Measurements from ENCODE around the gene EHF.
A peak's percentile ranks its signal among the peaks of the same experiment; 100 is the strongest.

The EHF gene

DNA sequence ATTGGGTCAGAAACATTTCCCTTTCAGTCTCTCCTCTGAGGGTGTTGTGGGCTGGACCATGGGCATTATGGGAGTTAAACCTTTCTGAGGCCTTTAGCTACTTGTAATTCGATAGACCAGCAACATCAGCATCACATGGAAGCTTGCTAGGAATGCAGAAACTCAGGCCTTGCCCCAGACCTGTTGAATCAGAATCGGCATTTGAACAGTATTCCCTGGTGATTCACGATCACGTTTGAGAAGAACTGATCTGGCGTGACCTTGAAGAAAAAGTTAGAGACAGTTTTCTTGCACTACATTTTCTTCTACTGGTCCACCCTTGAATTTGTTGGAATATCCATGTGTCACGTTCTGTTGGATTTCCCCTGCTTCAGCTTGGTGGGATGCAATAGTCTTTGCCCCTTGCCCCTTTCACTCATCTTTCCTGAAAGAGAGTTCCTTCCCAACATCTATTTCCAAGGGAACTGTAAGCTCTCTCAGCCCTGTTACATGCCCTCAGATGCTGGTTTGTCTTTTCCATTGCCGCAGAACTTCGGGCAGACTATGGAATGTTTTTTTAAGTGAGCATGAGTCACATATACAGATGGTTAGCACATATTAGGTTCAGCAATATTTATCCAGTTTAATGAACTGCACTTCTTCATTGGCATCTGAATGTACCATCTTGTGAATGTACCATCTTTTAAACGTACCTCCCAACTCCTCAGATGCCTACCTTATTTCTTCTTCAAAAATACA is 23.9 kb downstream of the EHF start:
- no peak for DNase-seq (ENCODE audit: low read depth)

DNA sequence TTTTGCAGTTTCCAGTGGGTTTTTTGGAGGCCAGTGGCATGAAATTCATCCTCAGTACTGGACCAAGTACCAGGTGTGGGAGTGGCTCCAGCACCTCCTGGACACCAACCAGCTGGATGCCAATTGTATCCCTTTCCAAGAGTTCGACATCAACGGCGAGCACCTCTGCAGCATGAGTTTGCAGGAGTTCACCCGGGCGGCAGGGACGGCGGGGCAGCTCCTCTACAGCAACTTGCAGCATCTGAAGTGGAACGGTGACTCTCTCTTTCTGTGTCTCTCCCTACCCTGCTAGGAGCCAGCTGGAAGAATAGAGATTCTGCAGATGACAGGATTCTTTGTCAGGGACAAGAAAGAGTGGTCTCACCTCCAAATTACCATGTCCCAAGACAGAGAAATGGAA is 25.5 kb downstream of the EHF start:
- DNase-seq (ENCODE audit: low read depth): no peak

DNA sequence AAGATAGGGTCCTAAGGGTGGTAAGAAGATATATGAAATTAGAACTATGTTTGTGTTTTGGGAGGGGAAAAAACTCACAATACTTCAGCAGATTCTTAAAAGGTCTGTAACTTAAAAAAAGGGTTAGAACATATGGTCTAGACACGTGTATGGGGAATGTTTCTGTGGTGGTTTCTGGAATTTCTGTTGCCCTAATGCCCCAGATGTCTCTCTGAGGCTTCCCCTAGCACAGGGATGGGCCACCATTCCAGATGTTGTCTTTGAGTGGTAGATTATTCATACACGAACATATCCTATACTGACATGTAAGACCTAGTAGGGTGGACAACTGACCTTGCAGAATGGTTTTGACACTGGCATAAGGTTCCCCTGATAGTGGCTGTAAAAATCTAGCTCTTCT is 26.2 kb downstream of the EHF start:
- DNase-seq (ENCODE audit: low read depth): no peak

DNA sequence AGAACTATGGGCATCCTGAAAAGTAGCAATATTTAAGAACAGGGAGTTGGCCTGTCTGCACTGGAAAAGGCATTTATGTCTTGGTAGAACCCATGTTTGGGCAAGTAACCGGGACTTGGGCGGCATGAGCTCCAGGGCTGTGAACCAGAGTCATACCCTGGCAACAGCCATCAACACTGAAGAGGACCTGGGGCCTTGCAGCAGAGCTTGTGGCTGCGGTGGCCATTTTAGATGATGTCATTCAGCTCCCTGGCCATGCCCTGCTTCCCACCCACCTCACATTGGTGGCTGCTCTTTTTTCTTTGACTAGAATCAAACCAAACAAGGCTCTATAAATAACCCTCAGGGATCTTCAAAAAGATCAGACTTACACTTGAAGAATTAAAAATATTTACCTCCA is 26.6 kb downstream of the EHF start:
- no peak for DNase-seq (ENCODE audit: low read depth)

DNA sequence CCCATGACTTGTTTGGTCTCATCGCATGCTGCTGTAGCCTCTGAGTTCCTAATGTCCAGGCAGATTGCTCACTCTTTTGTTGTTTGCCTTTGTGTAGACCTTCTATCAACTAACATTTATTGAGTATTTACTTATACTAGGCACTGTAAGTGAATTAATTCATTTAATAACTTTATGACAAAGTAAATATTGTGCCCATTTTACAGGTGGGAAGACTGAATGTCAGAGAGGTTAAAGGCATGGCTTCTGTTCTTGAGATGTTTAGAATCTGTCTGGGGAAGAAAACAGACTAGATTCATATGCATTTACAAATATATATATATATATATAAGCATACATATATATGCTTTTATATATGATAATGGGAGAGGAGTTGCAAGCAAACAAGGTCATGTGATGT is 27.1 kb downstream of the EHF start:
- DNase-seq (ENCODE audit: low read depth): no peak

DNA sequence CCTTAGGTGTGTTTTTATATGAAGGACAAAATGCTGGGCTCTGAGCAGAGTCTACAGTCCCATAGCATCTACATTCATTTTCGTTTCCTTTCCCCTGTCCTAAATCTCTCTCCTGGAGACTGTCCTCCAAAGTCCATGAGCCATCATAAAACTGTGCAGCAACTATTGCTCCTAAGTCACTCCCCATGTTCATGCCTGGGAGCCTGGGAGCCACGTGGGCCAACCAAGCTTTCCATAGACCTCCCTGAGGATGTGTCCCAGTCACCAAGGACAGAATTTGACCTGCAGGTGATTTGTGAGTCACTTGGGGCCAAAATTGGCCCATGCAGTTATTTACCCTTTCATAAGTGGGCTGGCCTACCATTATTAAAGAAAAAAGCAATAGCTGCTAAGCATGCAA is 28.7 kb downstream of the EHF start:
- no peak for DNase-seq (ENCODE audit: low read depth)

DNA sequence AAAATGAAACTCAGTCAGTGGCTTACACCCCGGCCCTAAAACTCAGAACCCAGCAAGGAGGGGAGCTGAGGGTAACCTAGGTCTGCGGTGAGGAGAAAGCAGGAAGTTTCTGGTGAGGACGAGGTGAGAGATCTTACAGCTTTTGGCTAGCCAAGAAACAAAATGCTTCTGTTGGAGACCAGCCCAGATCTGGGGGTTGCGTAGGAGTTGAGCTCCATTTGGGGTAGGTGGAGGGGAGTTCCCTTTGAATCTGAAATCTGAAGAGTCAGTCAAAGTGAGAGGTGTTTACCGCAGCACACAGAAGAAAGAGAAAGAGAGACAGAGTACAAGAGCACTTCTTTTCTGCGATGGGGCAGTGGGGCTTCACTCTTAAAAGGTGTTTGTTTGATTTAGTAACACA is 29.6 kb downstream of the EHF start:
- peak; percentile 41 for DNase-seq (ENCODE audit: low read depth)

DNA sequence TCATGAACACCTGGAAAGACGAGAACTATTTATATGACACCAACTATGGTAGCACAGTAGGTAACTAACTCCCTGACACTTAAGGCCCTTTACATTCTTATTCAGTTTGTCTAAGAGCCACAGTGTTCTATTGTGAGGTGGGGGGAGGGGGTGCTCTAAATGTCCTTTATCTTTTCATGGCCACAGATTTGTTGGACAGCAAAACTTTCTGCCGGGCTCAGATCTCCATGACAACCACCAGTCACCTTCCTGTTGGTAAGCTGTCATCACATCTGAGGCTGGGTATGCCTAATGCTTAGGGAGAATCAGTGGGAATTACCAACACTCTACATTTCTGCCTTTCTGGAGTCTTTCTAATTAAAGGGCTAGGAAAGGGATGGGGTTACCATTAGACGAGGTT is 30.7 kb downstream of the EHF start:
- no peak for DNase-seq (ENCODE audit: low read depth)

DNA sequence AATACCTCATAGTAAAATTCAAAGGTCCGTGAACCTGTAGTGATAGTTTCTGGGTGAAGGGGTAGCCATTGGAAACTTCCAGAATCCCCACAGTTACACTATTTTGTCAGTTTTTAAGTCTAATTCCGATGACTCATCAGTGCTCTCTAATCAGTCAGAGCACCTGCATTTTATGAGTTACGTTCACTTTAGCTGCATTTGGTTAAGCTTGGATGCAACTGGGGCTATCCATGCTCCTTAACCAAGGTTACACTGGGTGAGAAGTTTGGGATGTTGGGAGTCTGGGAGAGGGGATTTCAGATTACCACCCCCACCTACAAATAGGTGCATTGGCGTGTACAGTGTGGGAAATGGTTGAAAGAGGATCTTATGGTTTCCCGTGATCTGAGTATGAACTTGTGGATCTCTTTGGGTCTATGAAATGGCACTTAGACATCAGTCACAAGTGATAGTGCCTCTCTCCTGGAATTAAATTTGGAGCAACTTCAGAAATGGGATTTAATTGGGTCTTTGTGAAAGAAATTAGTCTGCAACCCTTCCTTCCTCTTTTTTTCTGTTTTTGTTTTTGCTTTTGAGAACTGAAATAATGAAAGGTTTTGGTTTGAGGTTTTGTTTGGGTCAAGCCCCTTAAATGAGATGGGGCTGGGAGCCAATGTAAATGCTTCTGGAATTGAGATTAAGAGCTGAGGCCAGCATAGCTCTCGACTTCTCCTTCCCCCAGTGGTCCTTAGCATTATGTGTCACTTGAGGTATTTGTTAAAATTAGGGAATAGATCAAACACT is 31.5 kb downstream of the EHF start:
- no peak for DNase-seq (ENCODE audit: low read depth)

DNA sequence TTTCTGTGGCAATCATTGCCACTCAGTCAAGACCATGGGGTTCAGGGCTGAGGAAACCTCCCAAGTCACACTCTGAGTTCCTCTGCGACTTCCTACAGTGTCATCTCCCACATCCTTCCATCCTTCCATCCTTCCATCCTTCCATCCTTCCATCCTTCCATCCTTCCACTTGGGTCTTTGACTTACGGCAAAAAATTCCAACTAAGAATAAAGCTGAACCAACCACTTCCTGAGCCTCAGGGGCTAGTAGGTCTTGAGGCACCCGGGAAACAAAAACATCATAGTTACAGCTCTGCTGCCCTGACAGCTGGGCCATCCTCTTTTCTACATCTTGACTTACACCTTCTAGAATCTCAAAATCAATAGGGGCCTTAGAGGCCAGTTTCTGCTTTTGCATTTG is 32.1 kb downstream of the EHF start:
- no peak for DNase-seq (ENCODE audit: low read depth)

DNA sequence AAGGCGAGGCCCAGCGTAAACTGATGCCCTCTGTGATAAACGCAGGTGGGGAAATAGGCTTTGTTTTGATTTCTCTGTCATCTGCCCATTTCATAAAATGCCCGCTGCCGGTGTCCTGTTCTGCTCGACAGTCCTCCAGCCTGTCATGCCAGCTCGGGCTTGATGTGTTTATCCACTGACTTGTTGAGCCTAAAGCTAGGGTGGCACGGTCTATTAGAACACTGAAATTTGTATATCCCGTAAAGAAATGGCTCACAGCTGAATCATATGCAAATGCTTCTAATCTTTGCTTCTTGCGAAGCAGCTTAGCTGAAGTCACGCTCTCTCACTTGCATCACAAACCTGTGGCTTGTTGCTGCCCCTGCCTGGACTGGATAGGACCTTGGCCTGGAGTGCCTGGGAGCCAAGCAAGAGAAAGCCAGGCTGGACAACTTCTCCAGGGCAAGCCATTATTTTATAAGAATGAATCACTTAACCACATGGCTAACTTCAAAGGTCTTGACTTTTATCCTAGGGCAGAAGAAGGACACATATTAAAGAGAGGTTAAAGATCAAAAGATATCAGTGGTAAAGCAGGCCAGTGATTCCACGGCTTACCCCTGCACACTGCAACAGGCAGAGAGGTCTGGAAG is 33.1 kb downstream of the EHF start:
- DNase-seq (ENCODE audit: low read depth): no peak

DNA sequence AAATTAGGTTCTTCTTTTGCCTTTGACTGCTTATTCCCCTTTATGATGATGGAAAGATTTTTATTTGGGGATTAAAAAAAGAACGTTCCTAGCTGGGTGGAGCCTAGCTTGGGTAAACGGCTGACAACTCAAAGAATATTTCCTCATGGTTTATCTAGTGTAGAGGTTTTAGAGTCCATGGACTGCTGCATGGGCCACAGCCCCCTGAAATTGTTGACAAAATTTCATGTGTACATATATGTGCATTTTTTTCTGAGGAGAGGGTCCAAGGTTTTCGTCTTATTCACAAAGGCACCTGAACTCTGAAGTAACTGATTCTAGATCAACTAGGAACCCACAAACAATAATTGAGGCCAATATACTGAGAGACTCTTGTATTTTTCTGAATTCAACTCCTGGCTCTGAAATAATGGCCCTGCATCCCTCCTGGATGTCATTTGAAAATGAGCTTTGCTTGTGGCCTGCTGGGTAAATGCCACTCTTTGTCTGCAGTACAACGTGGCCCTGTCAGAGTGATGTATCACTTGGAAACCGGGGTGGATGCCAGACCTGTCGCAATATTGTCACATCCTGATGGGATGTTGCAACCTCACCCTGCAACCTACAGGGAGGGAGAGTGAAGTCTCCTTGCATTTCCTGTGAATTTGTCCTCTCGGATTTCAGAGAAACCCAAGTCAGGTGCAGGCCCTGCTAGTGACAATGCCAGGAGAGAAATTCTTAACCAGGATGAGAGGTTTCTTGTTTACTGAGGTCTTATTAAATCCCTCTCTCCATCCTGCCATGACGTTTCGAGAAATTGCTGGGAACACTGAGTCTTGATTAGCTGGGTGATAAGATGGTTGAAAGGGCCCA is 33.8 kb downstream of the EHF start:
- DNase-seq (ENCODE audit: low read depth): no peak

DNA sequence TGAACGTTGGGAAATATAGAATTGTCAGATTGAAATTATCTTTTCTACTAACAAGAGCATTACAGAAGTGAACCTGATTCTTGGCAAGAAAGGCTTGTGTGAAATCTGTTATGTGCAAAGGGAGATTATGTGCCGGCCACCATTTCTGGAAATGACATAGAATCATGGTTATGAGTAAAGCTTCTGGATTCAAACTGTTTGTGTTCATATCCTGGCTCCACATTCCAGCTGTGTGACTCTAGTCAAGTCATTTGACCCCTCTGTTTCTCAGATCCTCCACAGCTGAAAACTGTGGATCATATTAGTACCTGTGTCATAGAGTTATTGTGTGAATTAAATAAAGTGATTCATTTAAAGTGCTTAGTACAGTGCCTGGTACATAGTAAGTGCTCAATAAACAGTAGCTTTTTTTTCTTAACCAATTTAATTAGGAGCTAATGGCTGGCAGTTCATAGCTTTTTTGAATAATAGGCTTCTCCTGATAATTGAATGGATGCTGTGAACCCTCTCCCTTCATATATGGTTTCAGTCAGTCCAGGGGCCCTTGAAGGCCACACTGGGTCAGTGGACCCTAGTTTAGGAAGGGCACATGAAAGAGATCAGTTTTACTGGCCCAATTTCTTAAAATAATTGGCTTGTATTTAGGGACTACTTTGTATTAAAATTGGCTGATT is 34.6 kb downstream of the EHF start:
- no peak for DNase-seq (ENCODE audit: low read depth)

DNA sequence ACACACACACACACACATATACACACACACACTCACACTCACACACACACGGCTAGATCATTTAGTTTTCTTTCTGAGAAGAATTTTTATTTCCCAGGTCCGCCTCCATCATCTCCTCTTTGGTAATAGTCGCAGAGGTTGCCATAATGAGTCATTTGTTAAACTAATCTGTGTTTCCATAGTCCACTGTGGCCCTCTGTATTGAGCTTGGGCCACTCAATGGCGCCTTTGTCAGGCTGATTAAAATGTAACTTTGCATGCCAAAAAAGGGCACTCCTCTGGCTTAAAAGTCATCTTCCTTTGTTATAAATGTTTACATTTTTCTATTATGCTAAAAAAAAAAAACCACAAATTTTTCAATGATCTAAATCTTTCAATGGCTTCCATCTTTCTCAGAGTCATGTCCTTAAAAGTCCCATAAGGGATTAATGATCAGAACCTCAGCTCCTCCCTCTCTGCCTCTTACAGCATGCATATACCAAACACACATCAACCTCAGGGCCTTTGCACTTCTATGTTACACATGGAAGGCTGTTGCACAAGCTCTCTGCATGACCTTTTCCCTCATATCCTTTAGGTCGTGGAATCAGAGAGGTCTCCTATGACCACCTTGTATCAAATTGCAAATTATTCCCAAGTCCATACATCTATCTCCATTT is 35.3 kb downstream of the EHF start:
- DNase-seq (ENCODE audit: low read depth): no peak

DNA sequence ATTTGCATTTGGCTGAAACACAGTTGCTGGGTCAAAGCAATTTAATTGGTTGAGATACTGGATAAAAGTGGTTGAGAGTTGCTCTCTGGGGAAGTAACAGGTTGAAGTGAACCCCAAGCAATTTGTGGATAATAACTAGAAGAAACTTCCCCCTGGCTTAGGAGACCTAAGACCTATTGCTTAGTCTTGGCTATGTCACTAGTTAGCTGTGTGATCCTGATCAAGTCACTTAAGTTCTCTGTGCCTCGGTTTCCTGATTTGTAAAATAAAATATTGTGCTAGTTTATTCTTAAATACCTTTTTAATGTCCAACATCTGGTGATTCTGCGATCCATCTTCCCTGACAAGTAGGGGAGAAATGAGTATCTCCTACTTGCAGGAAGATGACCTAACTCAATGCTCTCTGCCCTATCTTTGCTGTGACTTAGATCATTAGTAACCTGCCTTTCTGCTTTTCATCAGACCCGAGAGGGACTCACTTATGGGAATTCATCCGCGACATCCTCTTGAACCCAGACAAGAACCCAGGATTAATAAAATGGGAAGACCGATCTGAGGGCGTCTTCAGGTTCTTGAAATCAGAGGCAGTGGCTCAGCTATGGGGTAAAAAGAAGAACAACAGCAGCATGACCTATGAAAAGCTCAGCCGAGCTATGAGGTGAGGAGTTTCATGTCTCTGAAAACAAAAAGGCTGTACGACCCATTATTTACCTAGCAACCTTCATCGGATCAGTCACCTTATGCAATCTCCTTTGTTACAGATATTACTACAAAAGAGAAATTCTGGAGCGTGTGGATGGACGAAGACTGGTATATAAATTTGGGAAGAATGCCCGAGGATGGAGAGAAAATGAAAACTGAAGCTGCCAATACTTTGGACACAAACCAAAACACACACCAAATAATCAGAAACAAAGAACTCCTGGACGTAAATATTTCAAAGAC is 37.5 kb downstream of the EHF start:
- no peak for DNase-seq (ENCODE audit: low read depth)

DNA sequence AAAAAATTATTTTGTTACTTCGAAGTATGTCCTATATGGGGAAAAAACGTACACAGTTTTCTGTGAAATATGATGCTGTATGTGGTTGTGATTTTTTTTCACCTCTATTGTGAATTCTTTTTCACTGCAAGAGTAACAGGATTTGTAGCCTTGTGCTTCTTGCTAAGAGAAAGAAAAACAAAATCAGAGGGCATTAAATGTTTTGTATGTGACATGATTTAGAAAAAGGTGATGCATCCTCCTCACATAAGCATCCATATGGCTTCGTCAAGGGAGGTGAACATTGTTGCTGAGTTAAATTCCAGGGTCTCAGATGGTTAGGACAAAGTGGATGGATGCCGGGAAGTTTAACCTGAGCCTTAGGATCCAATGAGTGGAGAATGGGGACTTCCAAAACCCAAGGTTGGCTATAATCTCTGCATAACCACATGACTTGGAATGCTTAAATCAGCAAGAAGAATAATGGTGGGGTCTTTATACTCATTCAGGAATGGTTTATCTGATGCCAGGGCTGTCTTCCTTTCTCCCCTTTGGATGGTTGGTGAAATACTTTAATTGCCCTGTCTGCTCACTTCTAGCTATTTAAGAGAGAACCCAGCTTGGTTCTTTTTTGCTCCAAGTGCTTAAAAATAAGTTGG is 38.3 kb downstream of the EHF start:
- DNase-seq (ENCODE audit: low read depth): no peak

DNA sequence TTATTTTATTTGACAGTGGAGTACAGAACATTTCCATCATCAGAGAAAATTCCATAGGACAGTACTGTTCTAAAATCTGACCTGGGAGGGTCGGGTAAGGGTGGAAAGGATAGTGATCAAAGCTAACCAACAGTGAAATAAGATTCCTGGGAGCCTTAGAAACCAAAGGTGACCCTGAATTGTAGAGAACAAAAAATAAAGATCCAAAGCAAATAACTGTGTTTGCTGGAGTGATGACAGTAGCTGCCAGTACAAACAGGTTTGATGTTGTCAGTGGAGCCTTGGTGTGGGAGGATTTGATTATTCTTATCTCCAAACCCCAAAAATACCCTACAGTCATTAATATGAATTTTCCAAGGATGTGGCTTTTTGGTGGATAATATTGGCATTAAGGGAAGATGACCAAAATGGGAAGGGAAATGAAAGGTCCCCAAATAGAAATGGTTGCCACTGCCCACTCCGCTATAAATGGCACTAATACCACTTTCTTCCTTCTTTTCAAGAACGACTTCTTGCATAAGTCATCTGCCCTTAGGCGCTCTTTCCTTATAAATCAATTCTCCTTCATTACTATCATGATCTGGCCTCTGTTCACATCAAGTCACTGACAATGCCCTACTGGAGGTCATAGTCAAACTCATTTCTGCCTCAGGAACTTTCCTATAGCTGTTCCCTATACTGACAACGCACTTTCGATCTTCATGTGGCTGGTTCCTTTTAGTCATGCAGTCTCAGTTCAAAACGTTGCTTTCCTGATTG is 44.4 kb downstream of the EHF start:
- no peak for DNase-seq (ENCODE audit: low read depth)

DNA sequence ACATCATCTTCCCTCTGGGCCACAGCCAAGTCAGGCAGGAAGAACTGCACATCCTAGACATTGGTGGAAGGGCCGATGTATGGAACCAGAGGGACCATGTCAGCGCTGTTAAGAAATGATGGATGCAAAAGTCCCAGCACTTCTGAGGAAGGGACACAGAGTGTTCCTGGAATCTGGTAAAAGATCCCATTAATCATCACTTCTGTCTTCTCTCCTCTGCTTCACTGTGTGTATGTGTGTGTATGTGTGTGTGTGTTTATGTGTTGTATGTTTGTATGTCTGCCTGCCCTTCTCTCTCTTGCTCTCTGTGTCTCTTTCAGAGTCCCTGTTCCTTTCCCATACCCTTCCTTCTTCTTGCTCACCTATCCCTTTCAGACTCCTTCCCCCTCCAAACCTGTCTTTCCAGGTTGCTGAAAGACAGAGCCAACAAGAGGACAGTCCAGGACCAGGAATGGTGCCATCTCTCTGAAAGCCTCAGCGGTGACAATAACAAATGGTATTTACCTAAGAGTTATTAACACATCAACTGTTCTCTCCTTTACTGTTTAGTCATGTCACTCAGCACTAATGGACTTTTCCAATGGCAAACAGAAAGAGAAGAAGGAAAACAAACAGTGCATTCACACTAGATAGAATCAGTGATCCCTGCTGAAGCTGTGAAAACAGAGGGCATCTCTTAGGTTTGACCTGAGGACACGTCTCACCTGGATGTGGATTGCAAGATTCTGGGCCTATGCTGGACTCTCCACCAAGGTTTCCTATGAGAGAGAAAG is 47.1 kb downstream of the EHF start:
- no peak for DNase-seq (ENCODE audit: low read depth)
